Esophagus squamous epithelium (tissue), 4 donors: ENCODE results near the gene MXD3.

Source experiments
- CTCF ChIP-seq, 6 experiments: fragments of 450-650 bp in 4 of 6; fragments of 200-600 bp in 2 of 6; sonication (generic) in 2 of 6; IDR thresholded peaks; one replicate each; pipeline ENCODE4 v1.5.1; 2016 to 2019; ENCODE audit warnings: antibody characterized with exemption in 6 of 6, mild to moderate bottlenecking in 4 of 6, moderate library complexity in 4 of 6
- POLR2A ChIP-seq, 4 donors: fragments of 450-650 bp; IDR thresholded peaks; one replicate each; pipeline ENCODE4 v1.6.1; 2017; ENCODE audit warnings: antibody characterized with exemption in 4 of 4, mild to moderate bottlenecking in 4 of 4, moderate library complexity in 3 of 4

- TF ChIP-seq CTCF (IDR thresholded peaks at IDR 0.05), result no peak
- no peak for TF ChIP-seq POLR2A (IDR thresholded peaks at IDR 0.05)
Measured at GRCh38 chr5:177359860-177360259, 48.2 kb upstream of the MXD3 start.
